PC-9 (cell line): ENCODE data around the gene SMARCC2. TPM values are rescaled to one million over a fixed set of nuclear protein-coding genes. Genes with fewer than 3 reads are reported as not detected.

ENCODE experiments used
- BruUV-seq: library from RNA; stranded (reverse); fragments of 400-500 nt; replicated peaks from 2 replicates; lab custom pipeline; 2021; lab: Mats Ljungman, UMichigan
- CTCF ChIA-PET: fragments of 300-600 bp; sonication (Branson Sonifier 250); formaldehyde crosslinking; loops from one replicate; lab custom pipeline; 2022; ENCODE audit warnings: antibody characterized with exemption; lab: Charles Lee
- POLR2A ChIA-PET: fragments of 300-600 bp; sonication (Branson Sonifier 250); formaldehyde crosslinking; loops from one replicate; lab custom pipeline; 2022; ENCODE audit warnings: antibody characterized with exemption; ENCODE audit not compliant: unreplicated experiment; lab: Charles Lee
- DNase-seq, 2 experiments: peaks; one replicate each; pipeline versions ENCODE4 v3.0.0 to v3.0.0-alpha.2; 2015 to 2022; ENCODE audit warnings: mixed read lengths in 1 of 2
- H2AFZ ChIP-seq: fragments of 200-600 bp; sonication (generic); 2 replicates; pipeline ENCODE4 v1.8.1; 2017; ENCODE audit warnings: antibody characterized with exemption
- H3F3A ChIP-seq: fragments of 200-600 bp; sonication (generic); 2 replicates; pipeline ENCODE4 v1.8.1; 2017; ENCODE audit warnings: antibody characterized with exemption, mild to moderate bottlenecking, low read depth; ENCODE audit not compliant: insufficient read depth
- H3K27ac ChIP-seq: fragments of 200-600 bp; sonication (generic); 2 replicates; pipeline ENCODE4 v1.6.1; 2016; ENCODE audit warnings: mixed run types
- H3K27me3 ChIP-seq: fragments of 200-600 bp; sonication (generic); 2 replicates; pipeline ENCODE4 v1.6.1; 2016; ENCODE audit warnings: low read depth, mixed run types; ENCODE audit not compliant: insufficient read depth
- H3K36me3 ChIP-seq: fragments of 200-600 bp; sonication (generic); 2 replicates; pipeline ENCODE4 v1.6.1; 2016; ENCODE audit warnings: low read depth, mixed run types
- H3K4me1 ChIP-seq: fragments of 200-600 bp; sonication (generic); replicated peaks from 2 replicates; pipeline ENCODE4 v1.6.1; 2016; ENCODE audit warnings: mixed run types; ENCODE audit not compliant: insufficient read depth
- H3K4me2 ChIP-seq: fragments of 200-600 bp; sonication (generic); 2 replicates; pipeline ENCODE4 v1.6.1; 2017; ENCODE audit warnings: mixed run types
- H3K4me3 ChIP-seq: fragments of 200-600 bp; sonication (generic); 2 replicates; pipeline ENCODE4 v1.6.1; 2016; ENCODE audit warnings: mixed run types
- H3K79me2 ChIP-seq: fragments of 200-600 bp; sonication (generic); 2 replicates; pipeline ENCODE4 v1.6.1; 2017; ENCODE audit warnings: low read depth, mixed run types
- H3K9me2 ChIP-seq: fragments of 200-600 bp; sonication (generic); 2 replicates; pipeline ENCODE4 v1.8.1; 2017; ENCODE audit warnings: mild to moderate bottlenecking; ENCODE audit not compliant: insufficient read depth
- H3K9me3 ChIP-seq: fragments of 200-600 bp; sonication (generic); 2 replicates; pipeline ENCODE4 v1.8.1; 2016; ENCODE audit warnings: low read depth; ENCODE audit not compliant: insufficient read depth
- H4K20me1 ChIP-seq: fragments of 200-600 bp; sonication (generic); 2 replicates; pipeline ENCODE4 v1.8.1; 2017; ENCODE audit not compliant: insufficient read depth
- CTCF ChIP-seq: fragments of 200-600 bp; sonication (generic); conservative IDR thresholded peaks from 2 replicates; pipeline ENCODE4 v1.6.1; 2017; ENCODE audit warnings: mixed run types, antibody characterized with exemption, mild to moderate bottlenecking, moderate library complexity
- EZH2 ChIP-seq: fragments of 200-600 bp; sonication (generic); IDR thresholded peaks from 2 replicates; pipeline ENCODE4 v1.8.0; 2017; ENCODE audit warnings: antibody characterized with exemption, low read depth
- intact Hi-C: fragments of 100-400 bp; cut with micrococcal nuclease; formaldehyde crosslinking; loops from one replicate; pipeline ENCODE4 v1.10.0; 2022; ENCODE audit not compliant: unreplicated experiment
- total RNA-seq: library from RNA; stranded (reverse); gene quantifications from 2 replicates; pipeline ENCODE4 v1.2.3, GENCODE V29; 2021

Gene SMARCC2
- total RNA-seq, 1 experiment from 2014 or later: 86.4 TPM

- Histone ChIP-seq H3K4me3 (no peak overlapping the region), H3K79me2 (peaks cover 1% of the 10 kb centered on the region; the same call in 1 of the 2 replicates), H4K20me1 (no peaks in the 10 kb centered on the region), H2AFZ (no peak overlapping the region), H3K4me1 (peaks cover 28% of the 10 kb centered on the region), H3K4me2 (no peak overlapping the region), H3K9me3 (no peaks in the 10 kb centered on the region), H3K9me2 (no peaks in the 10 kb centered on the region), H3K27ac (no peak overlapping the region), H3F3A (peaks cover 22% of the 10 kb centered on the region), H3K36me3 (no peaks in the 10 kb centered on the region), H3K27me3 (no peaks in the 10 kb centered on the region)
- POLR2A ChIA-PET: no interaction called here
- CTCF ChIA-PET: no interaction called here
- DNase-seq: peak in 1 of 2 experiments; percentile 30
- no peak for TF ChIP-seq EZH2
- no peak for TF ChIP-seq CTCF
- BruUV-seq: no TSS peak
- intact Hi-C loops: no loop called here
These were observed 65.2 kb downstream of the SMARCC2 start for GRCh38 chr12:56124133-56124532.

GRCh38 chr12:56122637-56123036 lies 66.6 kb downstream of the SMARCC2 start:
- peaks cover 31% of the 10 kb centered on the region for H3F3A ChIP-seq
- no peak overlapping the region for H3K27ac ChIP-seq
- intact Hi-C loops: no loop called here
- no peaks in the 10 kb centered on the region for H4K20me1 ChIP-seq
- peaks cover 33% of the 10 kb centered on the region for H3K4me1 ChIP-seq
- ChIA-PET CTCF (interaction anchor here (0.6 kb wide), 2 partner anchors 34 to 66 kb away, joined by 3 to 5 read pairs; no protein-coding TSS in a partner anchor), POLR2A (no interaction called here)
- H3K9me2 ChIP-seq: no peaks in the 10 kb centered on the region
- no peaks in the 10 kb centered on the region for H3K9me3 ChIP-seq
- peak in 1 of 2 experiments; percentile 21 for DNase-seq
- H3K4me2 ChIP-seq: no peak overlapping the region
- H3K4me3 ChIP-seq: no peak overlapping the region
- no TSS peak for BruUV-seq
- TF ChIP-seq EZH2 (no peak), CTCF (no peak)
- peaks cover 8% of the 10 kb centered on the region; the same call in 1 of the 2 replicates for H3K79me2 ChIP-seq
- no peaks in the 10 kb centered on the region for H3K27me3 ChIP-seq
- H2AFZ ChIP-seq: no peak overlapping the region
- H3K36me3 ChIP-seq: no peaks in the 10 kb centered on the region

- ChIA-PET POLR2A (no interaction called here), CTCF (no interaction called here)
- intact Hi-C loops: no loop called here
- Histone ChIP-seq H3K9me2 (no peaks in the 10 kb centered on the region), H3F3A (peaks cover 30% of the 10 kb centered on the region), H3K27me3 (no peaks in the 10 kb centered on the region), H3K9me3 (no peaks in the 10 kb centered on the region), H3K4me2 (no peak overlapping the region), H3K36me3 (peaks cover 6% of the 10 kb centered on the region; the same call in 1 of the 2 replicates), H4K20me1 (no peaks in the 10 kb centered on the region), H3K4me1 (peaks cover 20% of the 10 kb centered on the region), H2AFZ (no peak overlapping the region), H3K4me3 (no peak overlapping the region), H3K79me2 (peaks cover 19% of the 10 kb centered on the region), H3K27ac (no peak overlapping the region)
- DNase-seq: peak in 1 of 2 experiments; percentile 0
- TF ChIP-seq CTCF: no peak
- no peak for TF ChIP-seq EZH2
- BruUV-seq: no TSS peak
These were observed 67.9 kb downstream of the SMARCC2 start for GRCh38 chr12:56121204-56121870.
